Endothelial cell of umbilical vein (primary cell): ENCODE measurements around the gene PNPLA3. TPM values are rescaled to one million over a fixed set of nuclear protein-coding genes. Genes with fewer than 3 reads are reported as not detected.

Experiments
- BruUV-seq: library from RNA; stranded (reverse); fragments of 400-500 nt; replicated peaks from 2 replicates; lab custom pipeline; 2021; lab: Mats Ljungman, UMichigan
- CTCF ChIA-PET: fragments of 300-600, 350-600 bp; sonication (Branson Sonifier 250); formaldehyde crosslinking; loops from one replicate; lab custom pipeline; 2021; ENCODE audit warnings: antibody characterized with exemption, inconsistent platforms; lab: Charles Lee
- POLR2A ChIA-PET: fragments of 300-600, 350-600 bp; sonication (Branson Sonifier 250); formaldehyde crosslinking; loops from one replicate; lab custom pipeline; 2021; ENCODE audit warnings: antibody characterized with exemption, inconsistent platforms; lab: Charles Lee
- DNase-seq: peaks from one replicate; pipeline ENCODE4 v3.0.0-alpha.2; 2011; ENCODE audit warnings: low read depth, low spot score
- FAIRE-seq: peaks from 2 replicates; lab custom pipeline; 2011; peaks lifted over from hg19 to GRCh38; lab: Jason Lieb, UNC
- H2AFZ ChIP-seq: 2 replicates; pipeline ENCODE4 v1.6.0; 2012; ENCODE audit warnings: low read depth, low read length, control low read depth, inconsistent platforms
- H3K27ac ChIP-seq: 2 replicates; pipeline ENCODE4 v1.5.1; 2011; ENCODE audit warnings: low read depth, mild to moderate bottlenecking, control low read depth, low read length, moderate library complexity; ENCODE audit not compliant: insufficient read depth
- H3K27me3 ChIP-seq, 2 experiments: 2 replicates each; pipeline versions ENCODE4 v1.6.0 to v1.6.1; 2011; ENCODE audit warnings: low read length in 2 of 2, mixed read lengths in 1 of 2; ENCODE audit not compliant: control insufficient read depth in 2 of 2, insufficient read depth in 2 of 2
- H3K36me3 ChIP-seq, 2 experiments: 2 replicates in 1 of 2; 3 replicates in 1 of 2; pipeline ENCODE4 v1.5.1; 2011; ENCODE audit warnings: low read length in 2 of 2, mild to moderate bottlenecking in 1 of 2, moderate library complexity in 1 of 2; ENCODE audit not compliant: control insufficient read depth in 2 of 2, insufficient read depth in 2 of 2; ENCODE audit errors: extremely low read depth in 1 of 2
- H3K4me1 ChIP-seq: 3 replicates; pipeline ENCODE4 v1.5.1; 2011; ENCODE audit warnings: mild to moderate bottlenecking, low read length; ENCODE audit not compliant: control insufficient read depth, insufficient read depth; ENCODE audit errors: extremely low read depth
- H3K4me2 ChIP-seq: 2 replicates; pipeline ENCODE4 v1.6.1; 2011; ENCODE audit warnings: low read length, control low read depth, mixed read lengths; ENCODE audit not compliant: insufficient read depth
- H3K4me3 ChIP-seq, 3 experiments: fragments of 200-600 bp in 1 of 3; sonication (generic), shearing (Covaris generic) in 1 of 3; replicated peaks in 1 of 3; 2 replicates each; pipeline ENCODE4 v1.5.1; 2011 to 2016; ENCODE audit warnings: control low read depth in 3 of 3, low read length in 3 of 3, mild to moderate bottlenecking in 2 of 3, inconsistent platforms in 1 of 3, low read depth in 1 of 3, moderate library complexity in 1 of 3; ENCODE audit not compliant: insufficient read depth in 1 of 3
- H3K79me2 ChIP-seq: 2 replicates; pipeline ENCODE4 v1.6.0; 2012; ENCODE audit warnings: low read length, inconsistent platforms; ENCODE audit not compliant: control insufficient read depth, insufficient read depth
- H3K9ac ChIP-seq: replicated peaks from 2 replicates; pipeline ENCODE3; 2011; ENCODE audit warnings: low read length, control low read depth; ENCODE audit not compliant: insufficient read depth; ENCODE audit errors: extremely low read depth
- H3K9me1 ChIP-seq: replicated peaks from 3 replicates; pipeline ENCODE4 v1.6.0; 2011; ENCODE audit warnings: mild to moderate bottlenecking, low read length; ENCODE audit not compliant: control insufficient read depth, insufficient read depth; ENCODE audit errors: extremely low read depth
- H3K9me3 ChIP-seq: replicated peaks from 2 replicates; pipeline ENCODE4 v1.5.1; 2012; ENCODE audit warnings: low read length, inconsistent platforms; ENCODE audit not compliant: control insufficient read depth, insufficient read depth
- H4K20me1 ChIP-seq: replicated peaks from 2 replicates; pipeline ENCODE3; 2011; ENCODE audit warnings: mild to moderate bottlenecking, low read length; ENCODE audit not compliant: control insufficient read depth, insufficient read depth; ENCODE audit errors: extremely low read depth
- FOS ChIP-seq: IDR thresholded peaks from 2 replicates; pipeline ENCODE4 v1.6.1; 2011; ENCODE audit warnings: mild to moderate bottlenecking, low read length, moderate library complexity, borderline replicate concordance; ENCODE audit not compliant: insufficient read depth
- GATA2 ChIP-seq: IDR thresholded peaks from 2 replicates; pipeline ENCODE4 v1.7.0; 2011; ENCODE audit warnings: low read depth, mild to moderate bottlenecking, moderate library complexity, mixed read lengths, low read length; ENCODE audit not compliant: insufficient read length, insufficient read depth
- JUN ChIP-seq: IDR thresholded peaks from 2 replicates; pipeline ENCODE4 v1.6.1; 2011; ENCODE audit warnings: borderline replicate concordance, low read depth; ENCODE audit not compliant: insufficient read length, insufficient read depth
- MYC ChIP-seq: IDR thresholded peaks from one replicate; pipeline ENCODE4 v1.6.1; 2011; ENCODE audit warnings: mild to moderate bottlenecking, low read depth, low read length
- POLR2A ChIP-seq: IDR thresholded peaks from 2 replicates; pipeline ENCODE4 v1.6.1; 2012; ENCODE audit warnings: low read depth, mild to moderate bottlenecking, control low read depth, low read length
- POLR2AphosphoS5 ChIP-seq: IDR thresholded peaks from 2 replicates; pipeline ENCODE4 v1.6.1; 2012; ENCODE audit warnings: low read depth, mild to moderate bottlenecking, control low read depth, low read length, moderate library complexity; ENCODE audit not compliant: insufficient read depth
- dilution Hi-C: fragments of 300-500 bp; cut with MboI; formaldehyde crosslinking; loops from one replicate; pipeline ENCODE4 v1.15.0; 2019; ENCODE audit warnings: low sequenced_read_pairs; ENCODE audit not compliant: extremely low pct_ligation_motif_present
- intact Hi-C: fragments of 100-400 bp; cut with micrococcal nuclease; formaldehyde crosslinking; loops from one replicate; pipeline ENCODE4 v1.10.0; 2022
- polyA plus RNA-seq, 4 experiments: library from polyadenylated mRNA; depleted of rRNA in 3 of 4; stranded (reverse) in 3 of 4; unstranded in 1 of 4; fragments of >200 nt; gene quantifications; 2 replicates each; pipeline versions ENCODE4 v1.2.1 to v1.2.3, GENCODE V29; 2011 to 2012; ENCODE audit warnings: missing spikeins in 1 of 4
- total RNA-seq: library from RNA; stranded (reverse); gene quantifications from 2 replicates; pipeline ENCODE4 v1.2.3, GENCODE V29; 2021
- TF ChIP-seq, protein P1 (sequence below): IDR thresholded peaks from 2 replicates; pipeline ENCODE4 v1.6.1; 2011; ENCODE audit not compliant: insufficient read depth, insufficient read length
- TF ChIP-seq, protein P2 (sequence below), 2 donors: IDR thresholded peaks; 1 replicate in 1 of 2; 2 replicates in 1 of 2; pipeline ENCODE4 v1.5.1; 2011; ENCODE audit warnings: low read length in 2 of 2, mild to moderate bottlenecking in 2 of 2, moderate library complexity in 2 of 2, control low read depth in 1 of 2, inconsistent platforms in 1 of 2, low read depth in 1 of 2; ENCODE audit not compliant: insufficient read depth in 1 of 2; ENCODE audit errors: extremely low read depth in 1 of 2

The PNPLA3 gene
- total and polyA plus RNA-seq, 2 donors (not counting 3 experiments of a cell fraction or from before 2014, with no cell fraction given): 5.3 to 12.3 TPM

DNA sequence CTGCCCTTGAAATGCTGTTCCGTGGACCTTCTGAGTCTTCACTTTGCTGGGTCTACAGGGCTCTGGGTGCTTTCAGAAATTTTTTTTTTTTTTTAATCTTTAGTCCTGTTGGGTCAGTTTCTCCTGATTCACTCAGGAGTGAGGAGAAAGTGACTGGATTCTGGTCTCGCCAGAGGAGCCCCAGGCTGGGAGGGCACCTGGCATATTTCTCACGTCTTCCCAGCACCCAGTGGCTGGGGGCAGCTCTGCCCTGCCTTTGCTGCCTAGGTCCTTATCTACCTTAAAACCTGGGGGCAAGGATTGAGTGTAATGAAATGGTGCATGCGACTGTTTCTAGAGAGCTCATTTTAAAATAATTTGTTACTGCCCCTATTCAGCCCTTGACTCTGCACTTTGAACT is 55.0 kb downstream of the PNPLA3 start:
- Histone ChIP-seq H3K4me1 (no peaks in the 10 kb centered on the region), H3K4me3 (no peak overlapping the region), H2AFZ (no peak overlapping the region), H3K4me2 (no peak overlapping the region), H3K27ac (no peak overlapping the region), H3K9me1 (no peaks in the 10 kb centered on the region), H3K9me3 (no peaks in the 10 kb centered on the region), H3K27me3 (no peaks in the 10 kb centered on the region), H4K20me1 (no peaks in the 10 kb centered on the region), H3K79me2 (no peaks in the 10 kb centered on the region), H3K9ac (no peak overlapping the region), H3K36me3 (peaks cover 0 to 65% of the 10 kb centered on the region in 2 experiments)
- DNase-seq (no peak), FAIRE-seq (no peak)
- intact Hi-C loops: no loop called here
- ChIA-PET POLR2A (no interaction called here), CTCF (no interaction called here)
- BruUV-seq: no TSS peak
- TF ChIP-seq FOS: no peak
- no peak for TF ChIP-seq GATA2
- TF ChIP-seq JUN: no peak
- TF ChIP-seq, protein P1, sequence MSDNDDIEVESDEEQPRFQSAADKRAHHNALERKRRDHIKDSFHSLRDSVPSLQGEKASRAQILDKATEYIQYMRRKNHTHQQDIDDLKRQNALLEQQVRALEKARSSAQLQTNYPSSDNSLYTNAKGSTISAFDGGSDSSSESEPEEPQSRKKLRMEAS: no peak
- no peak for TF ChIP-seq POLR2A
- no peak for TF ChIP-seq POLR2AphosphoS5
- no peak for TF ChIP-seq MYC
- dilution Hi-C loops: no loop called here

DNA sequence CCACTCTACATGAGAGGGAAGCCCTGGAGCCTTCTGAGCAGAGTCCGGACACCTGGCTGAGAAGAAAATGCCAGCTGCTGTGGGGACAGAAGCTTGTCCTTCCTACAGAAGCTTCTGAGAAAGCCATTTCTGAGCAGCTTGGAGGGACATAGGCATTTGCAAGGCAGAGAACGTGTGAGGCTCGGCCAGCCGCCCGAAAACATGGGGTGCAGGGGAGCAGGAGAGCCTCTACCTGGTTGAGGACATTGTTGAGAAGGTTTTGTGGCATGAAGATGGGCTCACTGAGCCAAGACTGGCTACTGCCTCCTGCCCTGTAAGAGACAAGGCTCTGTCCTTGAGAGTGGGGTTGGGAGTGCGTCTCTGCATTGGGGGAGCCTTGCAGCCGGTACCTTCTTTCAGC is 57.0 kb downstream of the PNPLA3 start:
- BruUV-seq: no TSS peak
- no peak overlapping the region for H3K4me2 ChIP-seq
- no peak overlapping the region for H3K9ac ChIP-seq
- H3K27ac ChIP-seq: no peak overlapping the region
- no peak for FAIRE-seq
- no peaks in the 10 kb centered on the region for H3K79me2 ChIP-seq
- H3K4me1 ChIP-seq: no peaks in the 10 kb centered on the region
- no peaks in the 10 kb centered on the region for H3K9me1 ChIP-seq
- no peaks in the 10 kb centered on the region for H3K27me3 ChIP-seq
- dilution Hi-C loops: no loop called here
- TF ChIP-seq, protein P2, sequence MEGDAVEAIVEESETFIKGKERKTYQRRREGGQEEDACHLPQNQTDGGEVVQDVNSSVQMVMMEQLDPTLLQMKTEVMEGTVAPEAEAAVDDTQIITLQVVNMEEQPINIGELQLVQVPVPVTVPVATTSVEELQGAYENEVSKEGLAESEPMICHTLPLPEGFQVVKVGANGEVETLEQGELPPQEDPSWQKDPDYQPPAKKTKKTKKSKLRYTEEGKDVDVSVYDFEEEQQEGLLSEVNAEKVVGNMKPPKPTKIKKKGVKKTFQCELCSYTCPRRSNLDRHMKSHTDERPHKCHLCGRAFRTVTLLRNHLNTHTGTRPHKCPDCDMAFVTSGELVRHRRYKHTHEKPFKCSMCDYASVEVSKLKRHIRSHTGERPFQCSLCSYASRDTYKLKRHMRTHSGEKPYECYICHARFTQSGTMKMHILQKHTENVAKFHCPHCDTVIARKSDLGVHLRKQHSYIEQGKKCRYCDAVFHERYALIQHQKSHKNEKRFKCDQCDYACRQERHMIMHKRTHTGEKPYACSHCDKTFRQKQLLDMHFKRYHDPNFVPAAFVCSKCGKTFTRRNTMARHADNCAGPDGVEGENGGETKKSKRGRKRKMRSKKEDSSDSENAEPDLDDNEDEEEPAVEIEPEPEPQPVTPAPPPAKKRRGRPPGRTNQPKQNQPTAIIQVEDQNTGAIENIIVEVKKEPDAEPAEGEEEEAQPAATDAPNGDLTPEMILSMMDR (IDR thresholded peaks at IDR 0.05; ENCODE audit: extremely low read depth in 1 of 2, insufficient read depth in 1 of 2, low read depth in 1 of 2, low read length in 2 of 2): no peak
- TF ChIP-seq, protein P1: no peak
- no peak for TF ChIP-seq POLR2AphosphoS5
- TF ChIP-seq JUN: no peak
- TF ChIP-seq POLR2A: no peak
- no peak for TF ChIP-seq GATA2
- H3K4me3 ChIP-seq: no peak overlapping the region
- DNase-seq: no peak
- H4K20me1 ChIP-seq: no peaks in the 10 kb centered on the region
- CTCF ChIA-PET: no interaction called here
- no peaks in the 10 kb centered on the region for H3K9me3 ChIP-seq
- POLR2A ChIA-PET: no interaction called here
- no peak overlapping the region for H2AFZ ChIP-seq
- intact Hi-C loops: no loop called here
- peaks cover 0 to 58% of the 10 kb centered on the region in 2 experiments for H3K36me3 ChIP-seq
